Naive thymus-derived CD8-positive, alpha-beta T cell (primary cell): ENCODE data around the gene COL28A1. TPM values are rescaled to one million over a fixed set of nuclear protein-coding genes. Genes with fewer than 3 reads are reported as not detected.

Source experiments
- ATAC-seq, 2 donors: fragments of 150-1000 bp; cut with Tn5 transposase in 1 of 2; sonication (Bioruptor Pico), chemical (Tn5 transposase) in 1 of 2; 1 replicate in 1 of 2; 2 replicates in 1 of 2; pipeline ENCODE4 v1.10.0; 2021; ENCODE audit warnings: mild to moderate bottlenecking in 2 of 2, moderate library complexity in 2 of 2
- POLR2A ChIA-PET: fragments of 350-600 bp; sonication (Branson Sonifier 250); formaldehyde crosslinking; loops from one replicate; lab custom pipeline; 2021; ENCODE audit warnings: antibody characterized with exemption; lab: Charles Lee
- DNase-seq, 10 donors: peaks; one replicate each; pipeline versions ENCODE4 v3.0.0 to v3.0.0-alpha.2; 2020 to 2022
- H3K27ac Mint-ChIP-seq, 10 donors: one replicate each; pipeline ENCODE4 v1.8.0; 2020 to 2022; ENCODE audit warnings: mild to moderate bottlenecking in 10 of 10, mixed read lengths in 10 of 10, moderate library complexity in 4 of 10, inconsistent platforms in 1 of 10
- H3K27me3 Mint-ChIP-seq, 5 donors: one replicate each; pipeline ENCODE4 v1.8.0; 2021 to 2022; ENCODE audit warnings: mixed read lengths in 5 of 5
- H3K36me3 Mint-ChIP-seq, 3 donors: one replicate each; pipeline ENCODE4 v1.8.0; 2020 to 2022; ENCODE audit warnings: mixed read lengths in 3 of 3, mild to moderate bottlenecking in 2 of 3, inconsistent platforms in 1 of 3
- H3K4me1 Mint-ChIP-seq, 4 donors: one replicate each; pipeline ENCODE4 v1.8.0; 2021 to 2022; ENCODE audit warnings: mixed read lengths in 4 of 4
- H3K4me3 Mint-ChIP-seq, 10 donors: one replicate each; pipeline ENCODE4 v1.8.0; 2020 to 2022; ENCODE audit warnings: mild to moderate bottlenecking in 10 of 10, mixed read lengths in 10 of 10, moderate library complexity in 6 of 10, inconsistent platforms in 1 of 10
- H3K9me3 Mint-ChIP-seq, 9 donors: one replicate each; pipeline ENCODE4 v1.8.0; 2020 to 2022; ENCODE audit warnings: mixed read lengths in 9 of 9, mild to moderate bottlenecking in 3 of 9, inconsistent platforms in 1 of 9, moderate library complexity in 1 of 9
- polyA plus RNA-seq, 3 donors: library from polyadenylated mRNA; unstranded; fragments of 300-500 nt; fragmentation: Illumina TruSeq; gene quantifications; one replicate each; pipeline ENCODE4 v1.2.3, GENCODE V29; 2021
- total RNA-seq, 8 experiments: library from RNA in 2 of 8; stranded (reverse) in 2 of 8; gene quantifications; one replicate each; pipeline ENCODE4 v1.2.3 and lab custom pipeline; 2021 to 2026

Gene COL28A1
- total and polyA plus RNA-seq, 5 experiments from 2014 or later, result 0.33 to 0.91 TPM; not detected in 3

GRCh38 chr7:7505915-7506314 lies 29.8 kb downstream of the COL28A1 start:
- no peak overlapping the region for H3K27ac Mint-ChIP-seq
- POLR2A ChIA-PET, result interaction anchor here (0.5 kb wide), 1 partner anchor 29 kb away, joined by 3 read pairs; no protein-coding TSS in a partner anchor
- no peak overlapping the region for H3K4me3 Mint-ChIP-seq
- H3K27me3 Mint-ChIP-seq, result peaks cover 0 to 3% (median 0%) of the 10 kb centered on the region in 5 donors
- H3K36me3 Mint-ChIP-seq, result no peaks in the 10 kb centered on the region
- peaks cover 0 to 2% (median 0%) of the 10 kb centered on the region in 9 donors for H3K9me3 Mint-ChIP-seq
- DNase-seq (no peak), ATAC-seq (no peak)
- H3K4me1 Mint-ChIP-seq, result no peaks in the 10 kb centered on the region

GRCh38 chr7:7504910-7505704 lies 30.6 kb downstream of the COL28A1 start:
- Mint-ChIP-seq H3K4me3 (no peak overlapping the region), H3K36me3 (no peaks in the 10 kb centered on the region), H3K27ac (no peak overlapping the region), H3K27me3 (peaks cover 0 to 3% (median 0%) of the 10 kb centered on the region in 5 donors), H3K9me3 (peaks cover 0 to 2% (median 0%) of the 10 kb centered on the region in 9 donors), H3K4me1 (no peaks in the 10 kb centered on the region)
- POLR2A ChIA-PET, result interaction anchor here (0.5 kb wide), 1 partner anchor 30 kb away, joined by 3 read pairs; no protein-coding TSS in a partner anchor
- ATAC-seq (no peak), DNase-seq (no peak)

- H3K4me3 Mint-ChIP-seq, result no peak overlapping the region
- peaks cover 0 to 3% (median 0%) of the 10 kb centered on the region in 5 donors for H3K27me3 Mint-ChIP-seq
- H3K27ac Mint-ChIP-seq, result no peak overlapping the region
- POLR2A ChIA-PET, result no interaction called here
- no peaks in the 10 kb centered on the region for H3K36me3 Mint-ChIP-seq
- DNase-seq (no peak), ATAC-seq (no peak)
- no peaks in the 10 kb centered on the region for H3K4me1 Mint-ChIP-seq
- peaks cover 0 to 2% (median 0%) of the 10 kb centered on the region in 9 donors for H3K9me3 Mint-ChIP-seq
Observed at GRCh38 chr7:7499892-7500291, 35.8 kb downstream of the COL28A1 start.

- ATAC-seq (no peak), DNase-seq (no peak)
- Mint-ChIP-seq H3K27me3 (peaks cover 0 to 3% (median 0%) of the 10 kb centered on the region in 5 donors), H3K36me3 (no peaks in the 10 kb centered on the region), H3K4me3 (no peak overlapping the region), H3K9me3 (peaks cover 0 to 2% (median 0%) of the 10 kb centered on the region in 9 donors), H3K27ac (no peak overlapping the region), H3K4me1 (no peaks in the 10 kb centered on the region)
- POLR2A ChIA-PET, result no interaction called here
Observed at GRCh38 chr7:7498856-7499255, 36.8 kb downstream of the COL28A1 start.

GRCh38 chr7:7496311-7496710 lies 39.4 kb downstream of the COL28A1 start:
- H3K4me1 Mint-ChIP-seq, result no peaks in the 10 kb centered on the region
- H3K27me3 Mint-ChIP-seq, result no peaks in the 10 kb centered on the region
- H3K4me3 Mint-ChIP-seq, result no peak overlapping the region
- ATAC-seq (no peak), DNase-seq (no peak)
- no peaks in the 10 kb centered on the region for H3K9me3 Mint-ChIP-seq
- POLR2A ChIA-PET, result no interaction called here
- no peaks in the 10 kb centered on the region for H3K36me3 Mint-ChIP-seq
- H3K27ac Mint-ChIP-seq, result no peak overlapping the region

GRCh38 chr7:7495171-7495570 lies 40.5 kb downstream of the COL28A1 start:
- POLR2A ChIA-PET, result no interaction called here
- H3K27me3 Mint-ChIP-seq, result no peaks in the 10 kb centered on the region
- no peak for ATAC-seq
- DNase-seq, result no peak
- peaks cover 0 to under 1% (median 0%) of the 10 kb centered on the region in 3 donors for H3K36me3 Mint-ChIP-seq
- H3K9me3 Mint-ChIP-seq, result no peaks in the 10 kb centered on the region
- H3K27ac Mint-ChIP-seq, result no peak overlapping the region
- H3K4me1 Mint-ChIP-seq, result no peaks in the 10 kb centered on the region
- no peak overlapping the region for H3K4me3 Mint-ChIP-seq

GRCh38 chr7:7491044-7491443 lies 44.6 kb downstream of the COL28A1 start:
- POLR2A ChIA-PET, result no interaction called here

GRCh38 chr7:7490003-7490402 lies 45.7 kb downstream of the COL28A1 start:
- H3K27ac Mint-ChIP-seq, result no peak overlapping the region
- H3K27me3 Mint-ChIP-seq, result peaks cover 0 to 1% (median 0%) of the 10 kb centered on the region in 5 donors
- DNase-seq (no peak), ATAC-seq (no peak)
- H3K9me3 Mint-ChIP-seq, result peaks cover 0 to 12% (median 6%) of the 10 kb centered on the region in 9 donors
- H3K36me3 Mint-ChIP-seq, result peaks cover 0 to 18% (median 11%) of the 10 kb centered on the region in 3 donors
- no peak overlapping the region for H3K4me3 Mint-ChIP-seq
- H3K4me1 Mint-ChIP-seq, result peaks cover 0 to 4% (median 0%) of the 10 kb centered on the region in 4 donors
- POLR2A ChIA-PET, result no interaction called here

More at GRCh38 chr7:7491044-7491443, 44.6 kb downstream of the COL28A1 start:
- ATAC-seq (no peak), DNase-seq (no peak)
- no peak overlapping the region for H3K27ac Mint-ChIP-seq
- H3K4me1 Mint-ChIP-seq, result peaks cover 0 to 4% (median 0%) of the 10 kb centered on the region in 4 donors
- no peak overlapping the region for H3K4me3 Mint-ChIP-seq
- H3K9me3 Mint-ChIP-seq, result peaks cover 0 to 12% (median 6%) of the 10 kb centered on the region in 9 donors
- H3K27me3 Mint-ChIP-seq, result peaks cover 0 to 1% (median 0%) of the 10 kb centered on the region in 5 donors
- H3K36me3 Mint-ChIP-seq, result peaks cover 0 to 18% (median 9%) of the 10 kb centered on the region in 3 donors

GRCh38 chr7:7489546-7489945 lies 46.1 kb downstream of the COL28A1 start:
- POLR2A ChIA-PET, result no interaction called here
- Mint-ChIP-seq H3K36me3 (peaks cover 0 to 18% (median 11%) of the 10 kb centered on the region in 3 donors), H3K9me3 (peaks cover 0 to 14% (median 6%) of the 10 kb centered on the region in 9 donors), H3K27me3 (peaks cover 0 to 1% (median 0%) of the 10 kb centered on the region in 5 donors), H3K4me3 (no peak overlapping the region), H3K27ac (no peak overlapping the region), H3K4me1 (peaks cover 0 to 4% (median 0%) of the 10 kb centered on the region in 4 donors)
- no peak for DNase-seq
- no peak for ATAC-seq

GRCh38 chr7:7486362-7486761 lies 49.3 kb downstream of the COL28A1 start:
- peaks cover 0 to 4% (median 0%) of the 10 kb centered on the region in 4 donors for H3K4me1 Mint-ChIP-seq
- no peak for DNase-seq
- peaks cover 0 to 34% (median 10%) of the 10 kb centered on the region in 9 donors for H3K9me3 Mint-ChIP-seq
- peaks cover 0 to 1% (median 0%) of the 10 kb centered on the region in 5 donors for H3K27me3 Mint-ChIP-seq
- POLR2A ChIA-PET, result no interaction called here
- no peak overlapping the region for H3K27ac Mint-ChIP-seq
- peaks cover 0 to 18% (median 15%) of the 10 kb centered on the region in 3 donors for H3K36me3 Mint-ChIP-seq
- no peak overlapping the region for H3K4me3 Mint-ChIP-seq
- no peak for ATAC-seq

- DNase-seq (no peak), ATAC-seq (no peak)
- no peaks in the 10 kb centered on the region for H3K27me3 Mint-ChIP-seq
- H3K36me3 Mint-ChIP-seq, result peaks cover 0 to 15% (median 12%) of the 10 kb centered on the region in 3 donors
- H3K4me3 Mint-ChIP-seq, result no peak overlapping the region
- POLR2A ChIA-PET, result no interaction called here
- H3K9me3 Mint-ChIP-seq, result peaks cover 0 to 34% (median 10%) of the 10 kb centered on the region in 9 donors
- no peaks in the 10 kb centered on the region for H3K4me1 Mint-ChIP-seq
- no peak overlapping the region for H3K27ac Mint-ChIP-seq
Observed at GRCh38 chr7:7484072-7484471, 51.6 kb downstream of the COL28A1 start.

GRCh38 chr7:7481802-7482201 lies 53.9 kb downstream of the COL28A1 start:
- Mint-ChIP-seq H3K27ac (no peak overlapping the region), H3K36me3 (peaks cover 0 to 6% (median 0%) of the 10 kb centered on the region in 3 donors), H3K4me1 (no peaks in the 10 kb centered on the region), H3K9me3 (peaks cover 0 to 22% (median 5%) of the 10 kb centered on the region in 9 donors), H3K4me3 (no peak overlapping the region), H3K27me3 (no peaks in the 10 kb centered on the region)
- DNase-seq (no peak), ATAC-seq (no peak)
- POLR2A ChIA-PET, result no interaction called here

GRCh38 chr7:7479275-7479805 lies 56.3 kb downstream of the COL28A1 start:
- POLR2A ChIA-PET, result no interaction called here
- peaks cover 0 to 4% (median 0%) of the 10 kb centered on the region in 3 donors for H3K36me3 Mint-ChIP-seq
- no peak overlapping the region for H3K4me3 Mint-ChIP-seq
- no peaks in the 10 kb centered on the region for H3K4me1 Mint-ChIP-seq
- DNase-seq (no peak), ATAC-seq (no peak)
- peaks cover 0 to 18% (median 3%) of the 10 kb centered on the region in 9 donors for H3K9me3 Mint-ChIP-seq
- H3K27me3 Mint-ChIP-seq, result no peaks in the 10 kb centered on the region
- H3K27ac Mint-ChIP-seq, result no peak overlapping the region
